Ovary (tissue), 3 donors: Measurements from ENCODE around the gene IFT74.

Experiments used
- CTCF ChIP-seq, 3 donors: fragments of 450-650 bp in 2 of 3; fragments of 200-600 bp in 1 of 3; IDR thresholded peaks; one replicate each; pipeline versions ENCODE4 v1.5.1 to v1.8.0; 2016 to 2022; ENCODE audit warnings: antibody characterized with exemption in 3 of 3, mild to moderate bottlenecking in 1 of 3
- POLR2A ChIP-seq: fragments of 450-650 bp; IDR thresholded peaks from one replicate; pipeline ENCODE4 v1.6.1; 2017; ENCODE audit warnings: antibody characterized with exemption, mild to moderate bottlenecking, moderate library complexity
- donor health status: DM: no; HTN: no; CAD: no.

DNA sequence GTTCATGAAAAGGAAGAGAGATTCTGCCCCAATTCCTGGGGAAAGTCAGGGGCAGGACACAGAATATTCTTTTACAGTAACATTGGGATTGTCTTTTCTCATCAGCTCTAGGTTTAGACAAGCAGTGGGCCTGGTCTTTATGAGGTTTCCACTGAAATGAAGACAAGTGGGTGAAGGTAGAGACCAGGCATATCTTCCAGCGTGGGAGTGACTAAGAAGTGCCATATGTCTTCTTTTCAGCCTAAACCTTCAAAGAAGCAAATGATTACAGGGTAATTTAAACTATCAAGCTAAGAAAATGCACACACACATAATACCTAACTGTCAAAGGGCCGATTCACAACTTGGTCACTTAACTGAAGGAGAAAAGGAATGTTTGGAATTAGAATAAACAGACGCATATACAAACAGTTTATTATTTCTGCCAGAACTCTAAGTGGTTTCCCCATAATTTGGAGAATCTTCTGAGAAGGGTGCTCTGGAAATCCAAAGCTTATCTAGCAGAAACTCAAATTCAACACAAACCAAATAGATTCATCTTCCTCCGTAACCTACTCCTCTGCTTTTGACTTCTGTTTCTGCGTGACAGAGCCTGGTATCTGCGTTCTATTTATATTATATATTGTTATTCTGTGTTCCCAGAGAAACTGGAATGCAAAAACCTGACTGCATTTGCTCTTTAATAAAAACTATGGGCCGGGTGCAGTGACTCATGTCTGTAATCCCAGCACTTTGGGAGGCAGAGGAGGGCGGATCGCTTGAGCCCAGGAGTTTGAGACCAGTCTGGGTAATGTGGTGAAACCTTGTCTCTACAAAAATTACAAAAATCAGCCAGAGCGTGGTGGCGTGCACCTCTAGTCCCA lies 130.8 kb downstream of the IFT74 start:
- no peak for TF ChIP-seq CTCF (IDR thresholded peaks at IDR 0.05)
- TF ChIP-seq POLR2A, result no peak
